ENCODE data around the gene ABHD11. TPM values are rescaled to one million over a fixed set of nuclear protein-coding genes. Genes with fewer than 3 reads are reported as not detected.
A peak's percentile ranks its signal among the peaks of the same experiment; 100 is the strongest.

Gene ABHD11
- total and polyA plus RNA-seq, 2 of the 4 experiments (the other 2 are of a cell fraction): 13.4 to 19.9 TPM

GRCh38 chr7:73718438-73718881, 20.1 kb downstream of the ABHD11 start:
- Histone ChIP-seq H3K27ac (ENCODE audit: insufficient read depth, low read length) (peak overlapping the region; percentile 47; the same call in 1 of the 2 replicates), H2BK120ac (ENCODE audit: low read depth, low read length) (peak overlapping the region; percentile 29; the same call in 1 of the 2 replicates), H3K18ac (ENCODE audit: low read depth, low read length) (no peak overlapping the region), H4K91ac (ENCODE audit: insufficient read depth, low read depth, low read length) (peak overlapping the region; percentile 58; the same call in 1 of the 2 replicates), H3K4me2 (ENCODE audit: low read depth, low read length) (peak overlapping the region; percentile 55), H2BK20ac (ENCODE audit: low read depth, low read length) (no peak overlapping the region), H4K8ac (ENCODE audit: low read depth in 2 of 2, low read length in 2 of 2) (peak overlapping the region in 1 of 2 experiments; percentile 0; a peak in 1 of 4 replicates), H3K79me1 (ENCODE audit: low read depth in 1 of 2, low read length in 2 of 2) (peaks cover 8 to 46% of the 10 kb centered on the region in 2 experiments), H2AK5ac (ENCODE audit: low read depth, low read length) (peak overlapping the region; percentile 95), H3K27me3 (ENCODE audit: control insufficient read depth, insufficient read depth, low read length) (no peaks in the 10 kb centered on the region), H3K9me3 (ENCODE audit: control insufficient read depth, insufficient read depth, low read length) (no peaks in the 10 kb centered on the region), H2BK15ac (ENCODE audit: low read depth, low read length) (no peak overlapping the region), H3K23ac (ENCODE audit: low read depth, low read length) (peak overlapping the region; percentile 62; the same call in 1 of the 2 replicates), H4K5ac (ENCODE audit: low read depth, low read length) (no peak overlapping the region), H3K4ac (ENCODE audit: low read depth, low read length) (peak overlapping the region; percentile 62), H3K9ac (ENCODE audit: low read depth, low read length) (peak overlapping the region; percentile 10; the same call in 1 of the 2 replicates), H3K9me1 (ENCODE audit: insufficient read depth, low read length) (peaks cover 17% of the 10 kb centered on the region), H3K4me1 (ENCODE audit: control insufficient read depth, insufficient read depth, low read length) (peaks cover 28% of the 10 kb centered on the region), H4K20me1 (ENCODE audit: insufficient read depth, low read length) (peaks cover 47% of the 10 kb centered on the region), H3K14ac (replicated peaks; ENCODE audit: low read depth, low read length) (peak overlapping the region; percentile 52), H3K4me3 (ENCODE audit: insufficient read depth, low read depth, low read length) (peak overlapping the region; percentile 65), H2BK5ac (ENCODE audit: low read depth, low read length, poor library complexity, severe bottlenecking) (peak overlapping the region; percentile 27), H3K56ac (ENCODE audit: extremely low read depth, insufficient read depth, low read length) (no peak overlapping the region), H3K36me3 (ENCODE audit: control insufficient read depth, insufficient read depth, low read length) (no peaks in the 10 kb centered on the region; the same call in 1 of the 2 replicates), H2AK9ac (replicated peaks; ENCODE audit: low read depth, low read length, poor library complexity) (peak overlapping the region; percentile 94), H2AFZ (replicated peaks; ENCODE audit: low read length, poor library complexity) (no peak overlapping the region)
- in situ Hi-C loops (cut with MboI; ENCODE audit: low sequenced_read_pairs) (no loop called here), intact Hi-C loops (cut with micrococcal nuclease) (loop anchor here (5.0 kb wide), 2 partner anchors 36 to 51 kb away; partner anchors contain the start of genes BUD23, DNAJC30 and VPS37D), dilution Hi-C loops (cut with HindIII; ENCODE audit: low sequenced_read_pairs, unreplicated experiment) (no loop called here)
- BruUV-seq (replicated peaks): no TSS peak
- ChIA-PET POLR2A (ENCODE audit: unreplicated experiment) (no interaction called here), CTCF (interaction anchor here (1.0 kb wide), 2 partner anchors 17 to 111 kb away, joined by 3 read pairs; no protein-coding TSS in a partner anchor)
- DNase-seq: no peak
- ATAC-seq (ENCODE audit: low read depth): no peak
- no CpG with 5 or more reads among the region's 9 CpGs for WGBS, 2 experiments (ENCODE audit: extremely low coverage in 2 of 2, insufficient read length in 1 of 2)
- no peak for TF ChIP-seq USF2 (IDR thresholded peaks at IDR 0.05; ENCODE audit: low read depth, low read length)
- 0 out of 2 replicates have a peak, but pooled peaks have one; percentile 40 for TF ChIP-seq CHD1 (IDR thresholded peaks at IDR 0.05; ENCODE audit: low read depth, low read length)
- no peak for TF ChIP-seq MXI1 (IDR thresholded peaks at IDR 0.05; ENCODE audit: borderline replicate concordance, low read depth, low read length)
- TF ChIP-seq MAZ (IDR thresholded peaks at IDR 0.05; ENCODE audit: borderline replicate concordance, low read depth, low read length): no peak
- TF ChIP-seq MAFK (IDR thresholded peaks at IDR 0.05; ENCODE audit: low read depth, low read length): no peak
- TF ChIP-seq POLR2A (IDR thresholded peaks at IDR 0.05; ENCODE audit: low read depth, low read length): no peak

Data from IMR-90 (cell line).